Measurements from ENCODE around the gene CFAP45. TPM values are rescaled to one million over a fixed set of nuclear protein-coding genes. Genes with fewer than 3 reads are reported as not detected.

The CFAP45 gene
- total and polyA plus RNA-seq, 2 of the 8 experiments (the other 6 are each of a cell fraction or from before 2014, with no cell fraction given), result 0.05 TPM; not detected in 1

DNA sequence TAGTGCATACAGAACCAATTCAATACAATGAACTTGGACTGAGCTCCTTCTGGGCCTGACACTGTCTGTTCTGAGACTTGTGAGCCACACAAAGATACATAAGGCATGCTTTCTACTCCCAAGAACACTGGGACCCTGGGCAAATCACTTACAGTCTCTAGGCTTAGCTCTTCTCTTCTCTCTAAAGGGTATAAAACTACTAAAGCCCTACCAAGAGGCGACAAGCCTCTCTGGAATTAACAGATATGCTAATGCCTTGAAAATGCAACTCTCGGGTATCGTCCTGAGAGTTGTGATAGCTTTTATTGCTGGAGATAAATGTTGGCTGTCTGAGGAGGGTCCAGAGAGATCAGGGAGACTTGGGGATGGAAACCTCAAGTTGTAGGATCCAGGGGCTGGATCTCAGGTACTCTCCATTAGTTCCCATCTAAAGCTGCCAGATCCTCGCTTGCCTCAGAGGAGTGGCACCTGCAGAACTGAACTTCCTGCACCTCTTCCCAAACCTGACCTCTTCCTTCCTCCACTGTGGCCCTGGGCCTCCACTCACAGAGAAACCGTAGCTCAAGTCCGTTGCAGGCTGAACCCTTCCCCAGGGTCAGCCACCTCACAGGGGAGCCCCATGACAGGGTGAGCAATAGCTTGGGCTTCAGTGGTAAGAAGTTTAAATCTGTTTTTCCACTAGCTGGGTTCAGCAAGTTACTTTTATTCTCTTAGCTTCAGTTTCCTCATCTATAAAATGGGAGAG lies 11.5 kb upstream of the CFAP45 start:
- Histone ChIP-seq H3K23ac (ENCODE audit: insufficient read length) (no peak overlapping the region), H4K91ac (replicated peaks; ENCODE audit: insufficient read length, low read length) (no peak overlapping the region), H3K9ac (replicated peaks in 1 of 4; ENCODE audit: extremely low read depth in 1 of 4, low read depth in 3 of 4, low read length in 3 of 4) (0 out of 7 replicates have a peak overlapping the region, but pooled peaks of 1 of the 4 experiments have one; percentile 3), H2BK5ac (ENCODE audit: low read depth, low read length) (0 out of 2 replicates have a peak overlapping the region, but pooled peaks have one; percentile 92), H3K4me3 (ENCODE audit: extremely low read depth in 1 of 4, insufficient read depth in 2 of 4, low read depth in 3 of 4, low read length in 4 of 4) (no peak overlapping the region), H3K79me2 (ENCODE audit: control insufficient read depth in 1 of 2, insufficient read depth in 2 of 2, low read length in 2 of 2) (no peaks in the 10 kb centered on the region), H2BK12ac (ENCODE audit: low read depth, low read length) (peak overlapping the region; percentile 75), H3K79me1 (ENCODE audit: low read depth, low read length) (no peaks in the 10 kb centered on the region), H4K20me1 (replicated peaks in 1 of 2; ENCODE audit: control insufficient read depth in 1 of 2, insufficient read depth in 2 of 2, low read length in 2 of 2) (no peaks in the 10 kb centered on the region), H2BK120ac (replicated peaks; ENCODE audit: low read depth, low read length) (no peak overlapping the region), H3K27me3 (replicated peaks in 1 of 4; ENCODE audit: control insufficient read depth in 3 of 4, extremely low read depth in 1 of 4, insufficient read depth in 3 of 4, low read length in 3 of 4) (no peaks in the 10 kb centered on the region; a peak in 1 of 7 replicates), H2BK20ac (ENCODE audit: low read length) (peak overlapping the region; percentile 51; the same call in 1 of the 2 replicates), H3K36me3 (ENCODE audit: control insufficient read depth in 2 of 4, insufficient read depth in 4 of 4, low read length in 3 of 4) (no peaks in the 10 kb centered on the region), H3K14ac (ENCODE audit: insufficient read length) (no peak overlapping the region), H2BK15ac (ENCODE audit: low read length) (no peak overlapping the region), H3K27ac (ENCODE audit: low read depth, low read length) (no peak overlapping the region; the same call in 1 of the 2 replicates), H4K5ac (ENCODE audit: insufficient read length, low read depth, low read length) (no peak overlapping the region), H3K4me1 (replicated peaks in 1 of 4; ENCODE audit: control insufficient read depth in 3 of 4, insufficient read depth in 4 of 4, low read length in 3 of 4) (peaks cover 14 to 36% (median 25%) of the 10 kb centered on the region in 4 experiments), H3K9me3 (ENCODE audit: insufficient read depth in 2 of 2, low read depth in 1 of 2, low read length in 1 of 2) (no peaks in the 10 kb centered on the region), H3K23me2 (ENCODE audit: low read depth, low read length) (no peaks in the 10 kb centered on the region), H3K4ac (replicated peaks; ENCODE audit: insufficient read length, low read depth, low read length) (no peak overlapping the region), H2AK5ac (ENCODE audit: low read depth, low read length) (no peak overlapping the region; the same call in 1 of the 2 replicates), H3K56ac (replicated peaks; ENCODE audit: insufficient read length, low read depth, low read length) (no peak overlapping the region), H3K4me2 (ENCODE audit: insufficient read depth in 1 of 2, low read depth in 2 of 2, low read length in 2 of 2) (no peak overlapping the region), H4K8ac (ENCODE audit: extremely low read depth, insufficient read depth, low read length) (no peak overlapping the region), H3K18ac (ENCODE audit: extremely low read depth, low read length) (0 out of 2 replicates have a peak overlapping the region, but pooled peaks have one; percentile 13), H2AFZ (ENCODE audit: low read length) (no peak overlapping the region)
- FAIRE-seq, result no peak
- no peak for DNase-seq (ENCODE audit: low read depth in 1 of 2, low spot score in 2 of 2)
- POLR2A ChIA-PET (ENCODE audit: partially characterized antibody), result interaction anchor here (1.1 to 1.4 kb wide), 2 partner anchors 25 to 220 kb away, joined by 3 to 4 read pairs; no protein-coding TSS in a partner anchor
- CTCF ChIA-PET (ENCODE audit: partially characterized antibody), result interaction anchor here (1.3 to 1.8 kb wide), 2 partner anchors 109 to 112 kb away, joined by 3 to 5 read pairs; partner anchors contain the start of gene FCRL6
- WGBS, 2 experiments (ENCODE audit: extremely low coverage in 1 of 2, insufficient coverage in 1 of 2, insufficient read length in 1 of 2, insufficient replicate concordance in 2 of 2, low coverage in 1 of 2, low lambda C conversion rate in 2 of 2, missing lambda C conversion rate in 1 of 2), result 88% methylated on average over 6 of the region's 6 CpGs; no CpG with 5 or more reads in 1 of the 2 experiments
- TF ChIP-seq HDAC6 (IDR thresholded peaks at IDR 0.05; ENCODE audit: low read depth, low read length), result no peak
- no peak for TF ChIP-seq NRF1 (IDR thresholded peaks at IDR 0.05; ENCODE audit: low read depth, low read length)

Data from H1 (cell line).